Naive thymus-derived CD8-positive, alpha-beta T cell (primary cell): ENCODE data around the gene SYT1. TPM values are rescaled to one million over a fixed set of nuclear protein-coding genes. Genes with fewer than 3 reads are reported as not detected.

ENCODE experiments used
- ATAC-seq, 2 donors: fragments of 150-1000 bp; cut with Tn5 transposase in 1 of 2; sonication (Bioruptor Pico), chemical (Tn5 transposase) in 1 of 2; 1 replicate in 1 of 2; 2 replicates in 1 of 2; pipeline ENCODE4 v1.10.0; 2021; ENCODE audit warnings: mild to moderate bottlenecking in 2 of 2, moderate library complexity in 2 of 2
- POLR2A ChIA-PET: fragments of 350-600 bp; sonication (Branson Sonifier 250); formaldehyde crosslinking; loops from one replicate; lab custom pipeline; 2021; ENCODE audit warnings: antibody characterized with exemption; lab: Charles Lee
- DNase-seq, 10 donors: peaks; one replicate each; pipeline versions ENCODE4 v3.0.0 to v3.0.0-alpha.2; 2020 to 2022
- H3K27ac Mint-ChIP-seq, 10 donors: one replicate each; pipeline ENCODE4 v1.8.0; 2020 to 2022; ENCODE audit warnings: mild to moderate bottlenecking in 10 of 10, mixed read lengths in 10 of 10, moderate library complexity in 4 of 10, inconsistent platforms in 1 of 10
- H3K27me3 Mint-ChIP-seq, 5 donors: one replicate each; pipeline ENCODE4 v1.8.0; 2021 to 2022; ENCODE audit warnings: mixed read lengths in 5 of 5
- H3K36me3 Mint-ChIP-seq, 3 donors: one replicate each; pipeline ENCODE4 v1.8.0; 2020 to 2022; ENCODE audit warnings: mixed read lengths in 3 of 3, mild to moderate bottlenecking in 2 of 3, inconsistent platforms in 1 of 3
- H3K4me1 Mint-ChIP-seq, 4 donors: one replicate each; pipeline ENCODE4 v1.8.0; 2021 to 2022; ENCODE audit warnings: mixed read lengths in 4 of 4
- H3K4me3 Mint-ChIP-seq, 10 donors: one replicate each; pipeline ENCODE4 v1.8.0; 2020 to 2022; ENCODE audit warnings: mild to moderate bottlenecking in 10 of 10, mixed read lengths in 10 of 10, moderate library complexity in 6 of 10, inconsistent platforms in 1 of 10
- H3K9me3 Mint-ChIP-seq, 9 donors: one replicate each; pipeline ENCODE4 v1.8.0; 2020 to 2022; ENCODE audit warnings: mixed read lengths in 9 of 9, mild to moderate bottlenecking in 3 of 9, inconsistent platforms in 1 of 9, moderate library complexity in 1 of 9
- microRNA-seq: library from miRNA; unstranded; fragments of <30 nt; microRNA quantifications from one replicate; pipeline ENCODE4 v1.2.0, GENCODE V29; 2022; ENCODE audit warnings: borderline microRNAs expressed
- polyA plus RNA-seq, 3 donors: library from polyadenylated mRNA; unstranded; fragments of 300-500 nt; fragmentation: Illumina TruSeq; gene quantifications; one replicate each; pipeline ENCODE4 v1.2.3, GENCODE V29; 2021
- total RNA-seq, 8 experiments: library from RNA in 2 of 8; stranded (reverse) in 2 of 8; gene quantifications; one replicate each; pipeline ENCODE4 v1.2.3 and lab custom pipeline; 2021 to 2026

Gene SYT1
- total and polyA plus RNA-seq, 5 experiments from 2014 or later, result not detected

GRCh38 chr12:79451365-79451764, 586.8 kb downstream of the SYT1 start:
- H3K27ac Mint-ChIP-seq, result no peak overlapping the region
- no peak for ATAC-seq
- H3K4me3 Mint-ChIP-seq, result no peak overlapping the region
- H3K27me3 Mint-ChIP-seq, result no peaks in the 10 kb centered on the region
- H3K9me3 Mint-ChIP-seq, result peaks cover 0 to 2% (median 0%) of the 10 kb centered on the region in 9 donors
- no peaks in the 10 kb centered on the region for H3K4me1 Mint-ChIP-seq
- H3K36me3 Mint-ChIP-seq, result no peaks in the 10 kb centered on the region
- no peak for DNase-seq
- POLR2A ChIA-PET, result no interaction called here

- no peak overlapping the region for H3K4me3 Mint-ChIP-seq
- POLR2A ChIA-PET, result no interaction called here
- H3K4me1 Mint-ChIP-seq, result no peaks in the 10 kb centered on the region
- no peaks in the 10 kb centered on the region for H3K27me3 Mint-ChIP-seq
- no peak for ATAC-seq
- H3K9me3 Mint-ChIP-seq, result peaks cover 0 to 2% (median 0%) of the 10 kb centered on the region in 9 donors
- no peak for DNase-seq
- no peaks in the 10 kb centered on the region for H3K36me3 Mint-ChIP-seq
- H3K27ac Mint-ChIP-seq, result no peak overlapping the region
These were observed 587.4 kb downstream of the SYT1 start for GRCh38 chr12:79451978-79452377.

DNA sequence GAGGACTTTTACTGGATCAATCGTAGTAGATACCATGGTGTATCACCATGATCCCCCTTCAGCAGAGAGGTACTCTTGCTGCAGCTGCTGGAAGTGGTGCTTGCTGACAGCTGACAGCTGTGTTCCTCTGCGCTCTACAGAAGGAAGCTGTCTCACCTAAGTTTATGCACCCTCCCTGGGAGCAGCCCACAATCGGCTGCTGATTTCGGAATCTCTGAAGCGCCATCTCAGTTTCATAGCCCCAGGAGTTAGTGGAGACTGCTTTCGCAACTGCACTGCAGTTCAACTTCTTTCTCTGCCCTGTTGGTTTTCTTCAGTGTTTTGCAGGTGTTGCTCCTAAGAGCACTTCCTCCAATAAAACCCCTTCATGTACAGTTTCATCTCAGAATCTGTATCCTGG, 588.3 kb downstream of the SYT1 start:
- POLR2A ChIA-PET, result no interaction called here
- H3K4me3 Mint-ChIP-seq, result no peak overlapping the region
- no peak for ATAC-seq

DNA sequence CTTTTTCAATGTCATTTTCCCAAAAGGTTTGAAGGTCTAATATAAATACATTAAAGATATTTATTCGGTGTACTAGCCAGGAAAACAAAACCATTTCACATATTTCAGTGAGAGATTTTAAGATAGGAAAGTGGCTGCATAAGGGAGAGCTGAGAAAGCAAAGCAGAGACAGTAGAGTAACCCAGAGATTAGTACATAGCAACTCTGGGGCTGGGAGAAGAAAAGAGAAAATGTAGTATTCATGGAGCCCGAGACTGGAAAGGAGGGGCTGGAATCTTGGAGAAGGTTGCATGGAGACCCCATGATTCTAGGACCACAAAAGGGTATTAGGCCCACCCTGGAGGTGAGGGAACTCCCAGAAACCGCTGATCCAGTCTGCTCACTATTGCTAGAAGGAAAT, 589.2 kb downstream of the SYT1 start:
- H3K27me3 Mint-ChIP-seq, result no peaks in the 10 kb centered on the region
- DNase-seq, result no peak
- no peaks in the 10 kb centered on the region for H3K36me3 Mint-ChIP-seq
- H3K4me1 Mint-ChIP-seq, result no peaks in the 10 kb centered on the region
- POLR2A ChIA-PET, result no interaction called here
- H3K9me3 Mint-ChIP-seq, result peaks cover 0 to 2% (median 0%) of the 10 kb centered on the region in 9 donors
- ATAC-seq, result no peak
- no peak overlapping the region for H3K4me3 Mint-ChIP-seq
- H3K27ac Mint-ChIP-seq, result no peak overlapping the region

More for the DNA sequence above, 588.3 kb downstream of the SYT1 start:
- H3K36me3 Mint-ChIP-seq, result no peaks in the 10 kb centered on the region
- no peaks in the 10 kb centered on the region for H3K27me3 Mint-ChIP-seq
- no peak for DNase-seq
- no peaks in the 10 kb centered on the region for H3K4me1 Mint-ChIP-seq
- no peak overlapping the region for H3K27ac Mint-ChIP-seq
- peaks cover 0 to 2% (median 0%) of the 10 kb centered on the region in 9 donors for H3K9me3 Mint-ChIP-seq

- Mint-ChIP-seq H3K9me3 (peaks cover 0 to 2% (median 0%) of the 10 kb centered on the region in 9 donors), H3K4me3 (no peak overlapping the region), H3K36me3 (no peaks in the 10 kb centered on the region), H3K4me1 (no peaks in the 10 kb centered on the region), H3K27ac (no peak overlapping the region), H3K27me3 (no peaks in the 10 kb centered on the region)
- POLR2A ChIA-PET, result no interaction called here
- DNase-seq (no peak), ATAC-seq (no peak)
These were observed 589.8 kb downstream of the SYT1 start for GRCh38 chr12:79454338-79454843.

- H3K4me1 Mint-ChIP-seq, result no peaks in the 10 kb centered on the region
These were observed 590.7 kb downstream of the SYT1 start for GRCh38 chr12:79455286-79455685.

DNA sequence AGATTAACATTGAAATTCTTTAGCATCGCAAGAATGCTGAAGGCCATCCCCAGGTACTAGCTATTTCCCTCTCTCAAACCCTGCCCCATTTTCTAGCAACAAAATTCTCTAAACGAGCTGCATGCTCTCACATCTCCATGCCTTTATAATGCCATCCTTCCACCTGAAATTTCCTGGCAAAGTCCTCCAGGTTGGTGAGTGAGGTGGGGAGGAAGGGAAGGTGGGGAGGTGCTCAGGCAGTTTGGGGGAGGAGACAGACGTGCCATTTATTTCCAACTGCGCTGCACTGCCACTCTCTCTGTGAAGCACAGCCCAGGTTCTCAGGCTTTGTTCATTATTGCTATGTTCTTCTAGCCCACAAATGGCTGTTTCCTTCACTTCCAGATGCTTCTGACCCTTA, 617.7 kb downstream of the SYT1 start:
- POLR2A ChIA-PET, result no interaction called here
- DNase-seq (no peak), ATAC-seq (no peak)
- Mint-ChIP-seq H3K9me3 (peaks cover 0 to 10% (median 0%) of the 10 kb centered on the region in 9 donors), H3K36me3 (no peaks in the 10 kb centered on the region), H3K27ac (no peak overlapping the region), H3K4me3 (no peak overlapping the region), H3K4me1 (no peaks in the 10 kb centered on the region), H3K27me3 (peaks cover 0 to 4% (median 2%) of the 10 kb centered on the region in 5 donors)

More at GRCh38 chr12:79455286-79455685, 590.7 kb downstream of the SYT1 start:
- POLR2A ChIA-PET, result no interaction called here
- Mint-ChIP-seq H3K4me3 (no peak overlapping the region), H3K27ac (no peak overlapping the region), H3K36me3 (no peaks in the 10 kb centered on the region), H3K27me3 (no peaks in the 10 kb centered on the region), H3K9me3 (peaks cover 0 to 9% (median 0%) of the 10 kb centered on the region in 9 donors)
- no peak for DNase-seq
- no peak for ATAC-seq

DNA sequence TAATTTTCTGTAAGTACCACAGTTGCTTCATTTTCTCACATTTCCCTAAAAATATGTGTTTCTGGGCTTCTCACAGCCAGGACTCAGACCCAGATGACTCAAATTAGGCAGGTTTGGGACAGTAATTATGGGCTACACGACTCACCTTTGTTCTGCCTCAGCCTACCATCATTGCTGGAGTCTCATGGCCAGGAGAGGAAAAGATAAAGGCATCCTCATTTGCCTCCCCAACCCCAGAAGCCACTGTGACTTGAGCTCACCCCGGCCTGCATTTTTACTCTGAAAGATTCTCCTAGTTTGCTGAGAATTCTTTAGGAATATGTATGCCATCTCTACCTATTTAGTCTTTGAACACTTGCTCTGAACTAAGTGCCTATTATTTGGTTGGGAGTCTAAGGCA, 618.3 kb downstream of the SYT1 start:
- Mint-ChIP-seq H3K4me1 (no peaks in the 10 kb centered on the region), H3K36me3 (no peaks in the 10 kb centered on the region), H3K27ac (no peak overlapping the region), H3K9me3 (peaks cover 0 to 10% (median 0%) of the 10 kb centered on the region in 9 donors), H3K27me3 (peaks cover 0 to 4% (median 2%) of the 10 kb centered on the region in 5 donors), H3K4me3 (no peak overlapping the region)
- no peak for ATAC-seq
- POLR2A ChIA-PET, result no interaction called here
- no peak for DNase-seq

GRCh38 chr12:79486154-79486553, 621.6 kb downstream of the SYT1 start:
- POLR2A ChIA-PET, result no interaction called here
- ATAC-seq (no peak), DNase-seq (no peak)
- Mint-ChIP-seq H3K4me1 (no peaks in the 10 kb centered on the region), H3K9me3 (peaks cover 0 to 10% (median 0%) of the 10 kb centered on the region in 9 donors), H3K27me3 (peaks cover 0 to 4% (median 2%) of the 10 kb centered on the region in 5 donors), H3K4me3 (no peak overlapping the region), H3K27ac (no peak overlapping the region), H3K36me3 (no peaks in the 10 kb centered on the region)

DNA sequence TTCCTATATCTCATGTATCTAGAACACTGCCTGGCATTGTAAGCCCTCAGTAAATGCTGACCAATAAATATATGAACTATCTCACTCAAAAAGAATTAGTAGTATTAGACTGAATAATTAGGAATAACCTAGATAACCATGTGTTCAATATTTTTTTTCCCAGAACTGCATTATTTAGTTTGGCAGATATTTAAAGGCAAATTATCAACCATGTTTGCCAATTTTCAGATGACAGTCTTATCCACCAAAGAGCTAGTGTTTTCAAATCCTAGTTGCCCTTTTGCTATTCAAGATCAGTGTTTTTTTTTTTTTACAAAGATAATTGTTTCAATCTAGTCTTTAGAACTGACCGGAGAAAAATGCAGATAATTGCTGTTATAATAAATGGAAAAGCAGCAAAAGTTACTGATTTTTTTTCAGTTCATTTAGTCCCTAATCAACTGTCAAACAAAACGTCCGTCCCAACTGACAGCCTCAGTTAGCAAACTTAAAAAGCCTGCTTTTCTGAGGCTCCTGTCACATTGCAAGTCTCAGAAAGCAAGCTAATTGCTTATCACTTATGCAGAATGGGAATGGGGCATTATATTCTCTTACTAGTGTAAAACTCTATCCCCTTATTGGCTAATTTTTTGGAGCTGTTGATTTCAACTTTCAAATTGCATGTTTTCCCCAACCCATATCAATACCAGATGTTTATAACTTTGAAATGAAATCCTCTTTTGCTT, 623.0 kb downstream of the SYT1 start:
- H3K27me3 Mint-ChIP-seq, result peaks cover 0 to 9% (median 2%) of the 10 kb centered on the region in 5 donors
- H3K36me3 Mint-ChIP-seq, result no peaks in the 10 kb centered on the region
- POLR2A ChIA-PET, result no interaction called here
- peaks cover 0 to 14% (median 2%) of the 10 kb centered on the region in 9 donors for H3K9me3 Mint-ChIP-seq
- no peak overlapping the region for H3K27ac Mint-ChIP-seq
- no peak overlapping the region for H3K4me3 Mint-ChIP-seq
- no peak for DNase-seq
- no peaks in the 10 kb centered on the region for H3K4me1 Mint-ChIP-seq
- ATAC-seq, result no peak

Small RNAs within 50 kb of the gene (microRNA-seq; reads per million reads assigned to microRNA genes)
- gene MIR1252, result not detected
